Body of pancreas (tissue), 4 donors: ENCODE measurements around the gene FRMD4B. TPM values are rescaled to one million over a fixed set of nuclear protein-coding genes. Genes with fewer than 3 reads are reported as not detected.

Experiments used
- ATAC-seq: fragments of 150-250 bp; one replicate; pipeline ENCODE4 v1.9.1; 2016
- DNase-seq, 4 donors: peaks; one replicate each; pipeline ENCODE4 v3.0.0-alpha.2; 2019
- H3K27ac ChIP-seq, 4 donors: fragments of 200-600 bp; sonication (generic); 1 replicate in 3 of 4; 2 replicates in 1 of 4; pipeline versions ENCODE4 v1.5.1 to v1.6.1; 2016 to 2019; ENCODE audit warnings: mild to moderate bottlenecking in 1 of 4, mixed read lengths in 1 of 4, moderate library complexity in 1 of 4
- H3K27me3 ChIP-seq, 2 donors: fragments of 200-600 bp; sonication (generic); one replicate each; pipeline ENCODE4 v1.6.0; 2016; ENCODE audit warnings: mild to moderate bottlenecking in 1 of 2
- H3K36me3 ChIP-seq, 2 donors: fragments of 200-600 bp; sonication (generic); replicated peaks in 1 of 2; 2 replicates each; pipeline ENCODE4 v1.5.1; 2016; ENCODE audit warnings: low read depth in 2 of 2; ENCODE audit not compliant: insufficient read depth in 1 of 2
- H3K4me1 ChIP-seq: fragments of 200-600 bp; sonication (generic); one replicate; pipeline ENCODE4 v1.6.0; 2016
- H3K4me3 ChIP-seq, 2 donors: fragments of 200-600 bp; sonication (generic); 1 replicate in 1 of 2; 2 replicates in 1 of 2; pipeline ENCODE4 v1.5.1; 2016 to 2019
- H3K9me3 ChIP-seq, 3 donors: fragments of 200-600 bp; sonication (generic); 1 replicate in 2 of 3; 2 replicates in 1 of 3; pipeline ENCODE4 v1.5.1; 2016
- CTCF ChIP-seq, 7 experiments: fragments of 450-650 bp in 4 of 7; fragments of 200-600 bp in 3 of 7; sonication (generic) in 3 of 7; IDR thresholded peaks; one replicate each; pipeline ENCODE4 v1.5.1; 2016 to 2019; ENCODE audit warnings: antibody characterized with exemption in 7 of 7
- POLR2A ChIP-seq, 3 donors: fragments of 450-650 bp; IDR thresholded peaks; one replicate each; pipeline ENCODE4 v1.6.1; 2016; ENCODE audit warnings: antibody characterized with exemption in 3 of 3, mild to moderate bottlenecking in 2 of 3
- WGBS, 2 donors: methylation state at CpG; one replicate each; pipeline ENCODE4 v1.1.5; 2017; 5-methylcytosine and 5-hydroxymethylcytosine counted together
- intact Hi-C: fragments of 100-400 bp; cut with DNase I; formaldehyde crosslinking; loops from one replicate; pipeline ENCODE4 v1.15.1; 2023
- total RNA-seq, 2 donors: library from RNA; depleted of rRNA; stranded (reverse); fragments of >200 nt; gene quantifications; one replicate each; pipeline ENCODE4 v1.1.0, GENCODE V29; 2016

Gene FRMD4B
- total RNA-seq, 2 donors from 2014 or later: 7.3 to 14.3 TPM

GRCh38 chr3:69260216-69260787 is 125.6 kb downstream of the FRMD4B start:
- Histone ChIP-seq H3K9me3 (no peaks in the 10 kb centered on the region), H3K36me3 (no peaks in the 10 kb centered on the region), H3K27ac (no peak overlapping the region), H3K27me3 (no peaks in the 10 kb centered on the region), H3K4me1 (no peaks in the 10 kb centered on the region), H3K4me3 (no peak overlapping the region)
- ATAC-seq: no peak
- intact Hi-C loops: no loop called here
- no peak for DNase-seq
- WGBS, 2 donors: 94% methylated on average over 35 of the region's 35 CpGs; no CpG with 5 or more reads in 1 of the 2 donors
- TF ChIP-seq POLR2A (IDR thresholded peaks at IDR 0.05): no peak

GRCh38 chr3:69259125-69259524 is 126.8 kb downstream of the FRMD4B start:
- intact Hi-C loops: no loop called here
- 87 to 89% methylated on average over 9 of the region's 9 CpGs for WGBS, 2 donors

DNA sequence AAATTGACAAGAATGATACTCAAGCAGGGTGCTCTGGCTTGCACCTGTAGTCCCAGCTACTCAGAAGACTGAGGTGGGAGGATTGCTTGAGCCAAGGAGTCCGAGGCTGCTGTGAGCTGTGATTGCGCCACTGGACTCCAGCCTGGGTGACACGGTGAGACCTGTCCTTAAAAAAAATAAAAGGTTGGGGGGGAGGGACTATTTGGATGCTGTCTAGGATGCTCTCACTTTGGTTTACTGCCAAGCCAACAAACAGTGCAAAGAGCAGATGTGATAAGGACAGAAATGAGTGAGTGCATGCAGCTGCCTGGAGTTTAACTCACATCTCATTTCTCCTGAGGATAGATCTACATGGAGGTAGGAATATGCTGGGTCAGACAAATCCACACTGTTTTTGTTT is 130.0 kb downstream of the FRMD4B start:
- intact Hi-C loops: no loop called here
- no peaks in the 10 kb centered on the region for H3K36me3 ChIP-seq
- H3K4me3 ChIP-seq: no peak overlapping the region
- no peaks in the 10 kb centered on the region for H3K9me3 ChIP-seq
- 55 to 64% methylated on average over 3 of the region's 3 CpGs for WGBS, 2 donors
- no peak overlapping the region for H3K27ac ChIP-seq
- DNase-seq (no peak), ATAC-seq (no peak)
- peaks cover 9% of the 10 kb centered on the region for H3K4me1 ChIP-seq
- TF ChIP-seq POLR2A (IDR thresholded peaks at IDR 0.05) (no peak), CTCF (IDR thresholded peaks at IDR 0.05) (no peak)
- no peaks in the 10 kb centered on the region for H3K27me3 ChIP-seq

More at GRCh38 chr3:69259125-69259524, 126.8 kb downstream of the FRMD4B start:
- H3K36me3 ChIP-seq: no peaks in the 10 kb centered on the region
- no peak overlapping the region for H3K4me3 ChIP-seq
- H3K9me3 ChIP-seq: no peaks in the 10 kb centered on the region
- H3K4me1 ChIP-seq: no peaks in the 10 kb centered on the region
- no peak overlapping the region for H3K27ac ChIP-seq
- H3K27me3 ChIP-seq: no peaks in the 10 kb centered on the region
- no peak for DNase-seq
- no peak for TF ChIP-seq POLR2A (IDR thresholded peaks at IDR 0.05)
- TF ChIP-seq CTCF (IDR thresholded peaks at IDR 0.05): no peak
- no peak for ATAC-seq

GRCh38 chr3:69254351-69254750 is 131.5 kb downstream of the FRMD4B start:
- ATAC-seq (no peak), DNase-seq (no peak)
- no peak for TF ChIP-seq CTCF (IDR thresholded peaks at IDR 0.05)
- Histone ChIP-seq H3K4me1 (peaks cover 10% of the 10 kb centered on the region), H3K4me3 (no peak overlapping the region), H3K27ac (no peak overlapping the region), H3K36me3 (no peaks in the 10 kb centered on the region), H3K9me3 (no peaks in the 10 kb centered on the region), H3K27me3 (no peaks in the 10 kb centered on the region)
- intact Hi-C loops: no loop called here
- WGBS, 2 donors: 58 to 64% methylated on average over 4 of the region's 4 CpGs

GRCh38 chr3:69252631-69253030 is 133.3 kb downstream of the FRMD4B start:
- DNase-seq: no peak
- TF ChIP-seq POLR2A (IDR thresholded peaks at IDR 0.05) (no peak), CTCF (IDR thresholded peaks at IDR 0.05) (no peak)
- intact Hi-C loops: no loop called here
- peaks cover 13% of the 10 kb centered on the region for H3K4me1 ChIP-seq
- ATAC-seq: no peak
- 82 to 89% methylated on average over 4 of the region's 4 CpGs for WGBS, 2 donors
- no peak overlapping the region for H3K4me3 ChIP-seq
- no peaks in the 10 kb centered on the region for H3K36me3 ChIP-seq
- no peaks in the 10 kb centered on the region for H3K27me3 ChIP-seq
- no peaks in the 10 kb centered on the region for H3K9me3 ChIP-seq
- H3K27ac ChIP-seq: no peak overlapping the region
